Spleen (tissue), 11 donors: ENCODE measurements around the gene TRAF5. TPM values are rescaled to one million over a fixed set of nuclear protein-coding genes. Genes with fewer than 3 reads are reported as not detected.
A peak's percentile ranks its signal among the peaks of the same experiment; 100 is the strongest.

ENCODE experiments used
- DNase-seq: peaks from one replicate; pipeline ENCODE4 v3.0.0-alpha.2; 2020
- H3K27ac ChIP-seq, 8 donors: fragments of 200-600 bp; sonication (generic) in 7 of 8; 1 replicate in 4 of 8; 2 replicates in 4 of 8; pipeline versions ENCODE4 v1.5.0 to v1.8.0; 2016 to 2021; ENCODE audit warnings: inconsistent platforms in 4 of 8, mild to moderate bottlenecking in 4 of 8, moderate library complexity in 1 of 8
- H3K27me3 ChIP-seq, 7 donors: fragments of 200-600 bp; sonication (generic) in 6 of 7; replicated peaks in 1 of 7; 1 replicate in 4 of 7; 2 replicates in 3 of 7; pipeline versions ENCODE4 v1.5.0 to v1.8.0; 2016 to 2021; ENCODE audit warnings: inconsistent platforms in 3 of 7, mild to moderate bottlenecking in 1 of 7
- H3K36me3 ChIP-seq, 6 donors: fragments of 200-600 bp; sonication (generic) in 5 of 6; 1 replicate in 4 of 6; 2 replicates in 2 of 6; pipeline versions ENCODE4 v1.5.0 to v1.8.0; 2016 to 2021; ENCODE audit warnings: inconsistent platforms in 2 of 6
- H3K4me1 ChIP-seq, 6 donors: fragments of 200-600 bp; sonication (generic) in 5 of 6; 1 replicate in 3 of 6; 2 replicates in 3 of 6; pipeline versions ENCODE4 v1.5.0 to v1.8.0; 2016 to 2021; ENCODE audit warnings: inconsistent platforms in 3 of 6
- H3K4me3 ChIP-seq, 8 donors: fragments of 200-600 bp; sonication (generic) in 7 of 8; 1 replicate in 4 of 8; 2 replicates in 4 of 8; pipeline versions ENCODE4 v1.5.0 to v1.8.0; 2016 to 2021; ENCODE audit warnings: inconsistent platforms in 4 of 8, mild to moderate bottlenecking in 4 of 8, moderate library complexity in 2 of 8
- H3K9me3 ChIP-seq, 8 donors: fragments of 200-600 bp; sonication (generic) in 7 of 8; 1 replicate in 4 of 8; 2 replicates in 4 of 8; pipeline versions ENCODE4 v1.5.0 to v1.8.0; 2016 to 2021; ENCODE audit warnings: inconsistent platforms in 4 of 8
- CTCF ChIP-seq, 11 experiments: fragments of 200-600 bp in 7 of 11; fragments of 450-650 bp in 4 of 11; sonication (generic) in 4 of 11; IDR thresholded peaks in 8 of 11; conservative IDR thresholded peaks in 3 of 11; 1 replicate in 7 of 11; 2 replicates in 4 of 11; pipeline versions ENCODE4 v1.4.0 to v1.8.0; 2016 to 2021; ENCODE audit warnings: antibody characterized with exemption in 11 of 11, inconsistent platforms in 4 of 11, mild to moderate bottlenecking in 1 of 11
- POLR2A ChIP-seq, 3 donors: fragments of 450-650 bp; IDR thresholded peaks; one replicate each; pipeline ENCODE4 v1.5.1; 2017; ENCODE audit warnings: antibody characterized with exemption in 3 of 3, mild to moderate bottlenecking in 1 of 3
- POLR2AphosphoS5 ChIP-seq, 3 donors: sonication (generic); formaldehyde crosslinking; IDR thresholded peaks; one replicate each; pipeline ENCODE4 v1.5.1; 2017; ENCODE audit warnings: antibody characterized with exemption in 3 of 3
- WGBS, 5 donors: extraction: QIAGEN DNeasy Blood & Tissue Kit in 3 of 5; methylation state at CpG; one replicate each; pipeline versions ENCODE4 v1.1.5 to v1.1.7; 2013 to 2018; 5-methylcytosine and 5-hydroxymethylcytosine counted together
- intact Hi-C: fragments of 100-400 bp; cut with DNase I; formaldehyde crosslinking; loops from one replicate; pipeline ENCODE4 v1.15.0; 2023; ENCODE audit warnings: low total_unique reads
- polyA plus RNA-seq, 3 donors: library from polyadenylated mRNA; stranded (reverse); fragments of 200-250 nt; gene quantifications; one replicate each; pipeline ENCODE4 v1.2.1, GENCODE V29; 2013
- total RNA-seq, 7 donors: library from RNA; depleted of rRNA in 3 of 7; stranded (reverse); fragments of >200 nt in 3 of 7; fragmentation: NEBNext Ultra II Directional in 4 of 7; extraction: Animal tissue kit (Norgen Biotek cat#: 25700) in 4 of 7; gene quantifications; one replicate each; pipeline versions ENCODE4 v1.1.0 to v1.2.1, GENCODE V29; 2016 to 2021
- donor health status: healthy with polysubstance abuse.
- donor health status: DM: no; HTN: no; CAD: no; lungs with moderate emphysema.
- donor health status: DM: no; HTN: no; CAD: no.
- donor health status: Bipolar disorder and iron deficiency.
- donor health status: healthy.
- donor health status: DM: no; HTN: no; CAD: no.
- donor health status: DM: yes; HTN: yes; CAD: no.

TRAF5 gene
- total and polyA plus RNA-seq, 10 donors = 34.9 to 69.6 (median 53.4) TPM

- Histone ChIP-seq H3K9me3 (no peaks in the 10 kb centered on the region), H3K36me3 (peaks cover 0 to 55% (median 16%) of the 10 kb centered on the region in 6 donors), H3K4me1 (peaks cover 10 to 73% (median 31%) of the 10 kb centered on the region in 6 donors), H3K4me3 (peak overlapping the region in 1 of 8 donors; percentile 29), H3K27me3 (no peaks in the 10 kb centered on the region), H3K27ac (peak overlapping the region in 7 of 8 donors; percentile 16 to 80 (median 62))
- intact Hi-C loops = no loop called here
- 0 to 55% (median 1%) methylated on average over 1 of the region's 1 CpG for WGBS, 5 donors
- DNase-seq = no peak
- TF ChIP-seq POLR2A (IDR thresholded peaks at IDR 0.05) (no peak), POLR2AphosphoS5 (IDR thresholded peaks at IDR 0.05) (no peak), CTCF (IDR thresholded peaks at IDR 0.05 in 8 of 11, conservative IDR thresholded peaks at IDR 0.05 in 3 of 11) (no peak)
These were observed 27.1 kb downstream of the TRAF5 start for GRCh38 chr1:211353562-211354212.

GRCh38 chr1:211355873-211356272, 29.2 kb downstream of the TRAF5 start:
- DNase-seq = no peak
- no peaks in the 10 kb centered on the region for H3K9me3 ChIP-seq
- H3K4me1 ChIP-seq = peaks cover 10 to 55% (median 26%) of the 10 kb centered on the region in 6 donors
- peaks cover 0 to 76% (median 37%) of the 10 kb centered on the region in 6 donors for H3K36me3 ChIP-seq
- H3K27me3 ChIP-seq = no peaks in the 10 kb centered on the region
- intact Hi-C loops = no loop called here
- TF ChIP-seq CTCF (IDR thresholded peaks at IDR 0.05 in 8 of 11, conservative IDR thresholded peaks at IDR 0.05 in 3 of 11) = no peak
- TF ChIP-seq POLR2A (IDR thresholded peaks at IDR 0.05) = no peak
- TF ChIP-seq POLR2AphosphoS5 (IDR thresholded peaks at IDR 0.05) = no peak
- WGBS, 5 donors = 85 to 97% (median 91%) methylated on average over 4 of the region's 4 CpGs
- no peak overlapping the region for H3K4me3 ChIP-seq
- peak overlapping the region in 1 of 8 donors; percentile 16 for H3K27ac ChIP-seq

GRCh38 chr1:211356723-211357407, 30.2 kb downstream of the TRAF5 start:
- Histone ChIP-seq H3K4me1 (peaks cover 10 to 46% (median 26%) of the 10 kb centered on the region in 6 donors), H3K4me3 (no peak overlapping the region), H3K27me3 (no peaks in the 10 kb centered on the region), H3K36me3 (peaks cover 0 to 86% (median 45%) of the 10 kb centered on the region in 6 donors), H3K9me3 (no peaks in the 10 kb centered on the region), H3K27ac (no peak overlapping the region)
- no peak for DNase-seq
- intact Hi-C loops = no loop called here
- 71 to 83% (median 73%) methylated on average over 5 of the region's 5 CpGs for WGBS, 5 donors
- TF ChIP-seq POLR2A (IDR thresholded peaks at IDR 0.05) (no peak), CTCF (IDR thresholded peaks at IDR 0.05 in 8 of 11, conservative IDR thresholded peaks at IDR 0.05 in 3 of 11) (no peak), POLR2AphosphoS5 (IDR thresholded peaks at IDR 0.05) (no peak)

- H3K27ac ChIP-seq = no peak overlapping the region
- no peaks in the 10 kb centered on the region for H3K9me3 ChIP-seq
- WGBS, 5 donors = 98 to 100% (median 100%) methylated on average over 1 of the region's 1 CpG
- DNase-seq = no peak
- peaks cover 0 to 98% (median 49%) of the 10 kb centered on the region in 6 donors for H3K36me3 ChIP-seq
- peaks cover under 1 to 28% (median 9%) of the 10 kb centered on the region in 6 donors for H3K4me1 ChIP-seq
- intact Hi-C loops = no loop called here
- TF ChIP-seq POLR2A (IDR thresholded peaks at IDR 0.05) (no peak), POLR2AphosphoS5 (IDR thresholded peaks at IDR 0.05) (no peak), CTCF (IDR thresholded peaks at IDR 0.05 in 8 of 11, conservative IDR thresholded peaks at IDR 0.05 in 3 of 11) (no peak)
- H3K4me3 ChIP-seq = no peak overlapping the region
- H3K27me3 ChIP-seq = no peaks in the 10 kb centered on the region
These were observed 32.1 kb downstream of the TRAF5 start for GRCh38 chr1:211358685-211359084.
